Smooth muscle cell (in vitro differentiated cells): ENCODE results near the gene HES6. TPM values are rescaled to one million over a fixed set of nuclear protein-coding genes. Genes with fewer than 3 reads are reported as not detected.

Experiments used
- DNase-seq: peaks from one replicate; lab custom pipeline; 2025; ENCODE audit not compliant: unreplicated experiment; lab: John Stamatoyannopoulos, UW
- H2AFZ ChIP-seq: fragments of 200-600 bp; sonication (generic); 2 replicates; pipeline ENCODE4 v1.6.0; 2016; ENCODE audit warnings: antibody characterized with exemption, low read depth, mild to moderate bottlenecking
- H3F3A ChIP-seq: fragments of 200-600 bp; sonication (generic); 2 replicates; pipeline ENCODE4 v1.6.0; 2017; ENCODE audit warnings: antibody characterized with exemption, low read depth
- H3K27ac ChIP-seq: fragments of 200-600 bp; sonication (generic); 2 replicates; pipeline ENCODE4 v1.5.1; 2016; ENCODE audit warnings: low read depth, mild to moderate bottlenecking
- H3K27me3 ChIP-seq: fragments of 200-600 bp; sonication (generic); 2 replicates; pipeline ENCODE4 v1.6.1; 2016; ENCODE audit warnings: low read depth, mild to moderate bottlenecking
- H3K36me3 ChIP-seq: fragments of 200-600 bp; sonication (generic); 2 replicates; pipeline ENCODE4 v1.5.1; 2016; ENCODE audit warnings: low read depth
- H3K4me1 ChIP-seq: fragments of 200-600 bp; sonication (generic); 2 replicates; pipeline ENCODE4 v1.5.1; 2016; ENCODE audit warnings: low read depth
- H3K4me2 ChIP-seq: fragments of 200-600 bp; sonication (generic); 2 replicates; pipeline ENCODE4 v1.6.0; 2016; ENCODE audit warnings: mild to moderate bottlenecking
- H3K4me3 ChIP-seq: fragments of 200-600 bp; sonication (generic); 2 replicates; pipeline ENCODE4 v1.5.1; 2016; ENCODE audit warnings: mild to moderate bottlenecking
- H3K79me2 ChIP-seq: fragments of 200-600 bp; sonication (generic); 2 replicates; pipeline ENCODE4 v1.6.0; 2016; ENCODE audit warnings: low read depth, mild to moderate bottlenecking
- H3K9ac ChIP-seq: fragments of 200-600 bp; sonication (generic); 2 replicates; pipeline ENCODE4 v1.6.0; 2016; ENCODE audit warnings: low read depth
- H3K9me3 ChIP-seq: fragments of 200-600 bp; sonication (generic); replicated peaks from 2 replicates; pipeline ENCODE4 v1.5.1; 2016; ENCODE audit warnings: low read depth
- H4K20me1 ChIP-seq: fragments of 200-600 bp; sonication (generic); 2 replicates; pipeline ENCODE4 v1.6.0; 2016; ENCODE audit warnings: low read depth
- CTCF ChIP-seq: fragments of 200-600 bp; sonication (generic); IDR thresholded peaks from 2 replicates; pipeline ENCODE4 v1.5.1; 2017; ENCODE audit warnings: borderline replicate concordance, mild to moderate bottlenecking, antibody characterized with exemption; ENCODE audit not compliant: insufficient read depth, poor library complexity, severe bottlenecking
- WGBS: methylation state at CpG from one replicate; pipeline ENCODE4 v1.1.7; 2016; ENCODE audit warnings: low lambda C conversion rate; 5-methylcytosine and 5-hydroxymethylcytosine counted together
- polyA plus RNA-seq: library from polyadenylated mRNA; unstranded; fragments of >200 nt; fragmentation: Nextera tagmentation; extraction: Ambion mirVana; gene quantifications from 2 replicates; pipeline ENCODE4 v1.2.1, GENCODE V29; 2016
- total RNA-seq: library from RNA; depleted of rRNA; stranded (reverse); fragments of >200 nt; gene quantifications from 2 replicates; pipeline ENCODE4 v1.2.3, GENCODE V29; 2014

HES6 gene
- total and polyA plus RNA-seq, 2 experiments from 2014 or later = 0.81 to 2.7 TPM

GRCh38 chr2:238286095-238286494 is 46.3 kb upstream of the HES6 start:
- peak overlapping the region; percentile 99 for H3K9ac ChIP-seq
- peaks cover 9% of the 10 kb centered on the region for H3F3A ChIP-seq
- DNase-seq = no peak
- H3K27ac ChIP-seq = peak overlapping the region; percentile 96
- no peaks in the 10 kb centered on the region for H3K27me3 ChIP-seq
- no peaks in the 10 kb centered on the region for H3K9me3 ChIP-seq
- H3K4me2 ChIP-seq = peak overlapping the region; percentile 92
- peaks cover 39% of the 10 kb centered on the region for H4K20me1 ChIP-seq
- no peak for TF ChIP-seq CTCF
- 79% methylated on average over 7 of the region's 7 CpGs for WGBS
- peaks cover 24% of the 10 kb centered on the region for H3K4me1 ChIP-seq
- no peaks in the 10 kb centered on the region for H3K36me3 ChIP-seq
- no peak overlapping the region for H2AFZ ChIP-seq
- H3K4me3 ChIP-seq = peak overlapping the region; percentile 3
- peaks cover 32% of the 10 kb centered on the region for H3K79me2 ChIP-seq

GRCh38 chr2:238285653-238286082 is 45.8 kb upstream of the HES6 start:
- H3K4me3 ChIP-seq = peak overlapping the region; percentile 3
- 53% methylated on average over 7 of the region's 7 CpGs for WGBS
- H3K4me1 ChIP-seq = peaks cover 24% of the 10 kb centered on the region
- H3F3A ChIP-seq = peaks cover 9% of the 10 kb centered on the region
- H3K36me3 ChIP-seq = no peaks in the 10 kb centered on the region
- no peak for TF ChIP-seq CTCF
- DNase-seq = no peak
- H2AFZ ChIP-seq = no peak overlapping the region
- peak overlapping the region; percentile 99 for H3K9ac ChIP-seq
- H3K79me2 ChIP-seq = peaks cover 34% of the 10 kb centered on the region
- H4K20me1 ChIP-seq = peaks cover 43% of the 10 kb centered on the region
- H3K27ac ChIP-seq = peak overlapping the region; percentile 96
- H3K27me3 ChIP-seq = no peaks in the 10 kb centered on the region
- H3K4me2 ChIP-seq = peak overlapping the region; percentile 92
- no peaks in the 10 kb centered on the region for H3K9me3 ChIP-seq

GRCh38 chr2:238284802-238285515 is 45.1 kb upstream of the HES6 start:
- Histone ChIP-seq H3K4me2 (peak overlapping the region; percentile 92), H3K4me3 (no peak overlapping the region)

More at GRCh38 chr2:238284802-238285515, 45.1 kb upstream of the HES6 start:
- peaks cover 24% of the 10 kb centered on the region for H3K4me1 ChIP-seq
- H3K9ac ChIP-seq = peak overlapping the region; percentile 65
- H3F3A ChIP-seq = peaks cover 9% of the 10 kb centered on the region
- H3K27ac ChIP-seq = peak overlapping the region; percentile 96
- H4K20me1 ChIP-seq = peaks cover 50% of the 10 kb centered on the region
- no peaks in the 10 kb centered on the region for H3K27me3 ChIP-seq
- no peak for DNase-seq
- H3K9me3 ChIP-seq = no peaks in the 10 kb centered on the region
- peaks cover 34% of the 10 kb centered on the region for H3K79me2 ChIP-seq
- no peaks in the 10 kb centered on the region for H3K36me3 ChIP-seq
- WGBS = 95% methylated on average over 11 of the region's 11 CpGs
- no peak for TF ChIP-seq CTCF
- H2AFZ ChIP-seq = no peak overlapping the region
